ENCODE measurements around the gene SYT5. TPM values are rescaled to one million over a fixed set of nuclear protein-coding genes. Genes with fewer than 3 reads are reported as not detected.

Gene SYT5
- total and polyA plus RNA-seq, 2 of the 13 experiments (the other 11 are each of a cell fraction or from before 2014, with no cell fraction given) = not detected

DNA sequence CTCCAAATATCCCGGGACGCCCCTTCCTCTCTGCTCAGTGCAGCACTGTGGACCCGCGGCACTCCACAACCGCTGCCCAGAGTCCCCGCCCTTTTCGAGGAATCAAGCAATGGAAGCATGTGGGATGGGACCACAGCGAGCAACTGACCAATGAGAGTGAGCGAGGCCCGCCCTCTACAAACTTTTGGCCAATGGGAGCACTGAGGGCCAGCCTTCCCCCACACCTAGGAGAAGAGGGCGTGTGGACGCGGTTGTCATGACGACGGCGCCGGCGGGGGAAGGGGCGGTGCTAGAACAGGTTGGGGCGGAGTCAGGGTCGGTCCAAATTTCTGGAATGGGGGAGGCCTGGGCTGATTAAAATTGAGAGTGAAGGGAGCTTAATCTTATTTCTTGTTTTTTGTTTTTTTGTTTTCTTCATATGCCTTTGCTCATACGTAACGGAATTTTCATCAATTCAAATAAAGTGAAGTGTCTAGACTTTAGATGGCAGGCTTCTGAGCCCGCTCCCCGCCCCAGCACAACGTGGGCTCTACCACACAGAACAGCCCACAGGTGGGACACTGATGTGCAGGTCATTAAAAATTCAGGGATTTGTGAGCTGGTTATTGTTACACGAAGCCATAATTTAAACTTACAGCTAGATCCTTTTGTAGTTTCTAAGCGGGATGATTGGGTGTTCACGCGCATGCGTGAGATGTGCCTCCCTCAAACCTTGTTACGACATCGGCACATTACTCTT lies 13.4 kb downstream of the SYT5 start, which contains the start of gene DNAAF3 (continued):
- TF ChIP-seq, protein P1, sequence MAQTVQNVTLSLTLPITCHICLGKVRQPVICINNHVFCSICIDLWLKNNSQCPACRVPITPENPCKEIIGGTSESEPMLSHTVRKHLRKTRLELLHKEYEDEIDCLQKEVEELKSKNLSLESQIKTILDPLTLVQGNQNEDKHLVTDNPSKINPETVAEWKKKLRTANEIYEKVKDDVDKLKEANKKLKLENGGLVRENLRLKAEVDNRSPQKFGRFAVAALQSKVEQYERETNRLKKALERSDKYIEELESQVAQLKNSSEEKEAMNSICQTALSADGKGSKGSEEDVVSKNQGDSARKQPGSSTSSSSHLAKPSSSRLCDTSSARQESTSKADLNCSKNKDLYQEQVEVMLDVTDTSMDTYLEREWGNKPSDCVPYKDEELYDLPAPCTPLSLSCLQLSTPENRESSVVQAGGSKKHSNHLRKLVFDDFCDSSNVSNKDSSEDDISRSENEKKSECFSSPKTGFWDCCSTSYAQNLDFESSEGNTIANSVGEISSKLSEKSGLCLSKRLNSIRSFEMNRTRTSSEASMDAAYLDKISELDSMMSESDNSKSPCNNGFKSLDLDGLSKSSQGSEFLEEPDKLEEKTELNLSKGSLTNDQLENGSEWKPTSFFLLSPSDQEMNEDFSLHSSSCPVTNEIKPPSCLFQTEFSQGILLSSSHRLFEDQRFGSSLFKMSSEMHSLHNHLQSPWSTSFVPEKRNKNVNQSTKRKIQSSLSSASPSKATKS (CRISPR knock-in tag; IDR thresholded peaks at IDR 0.05) = no peak
- TF ChIP-seq ZNF773 (CRISPR knock-in tag; IDR thresholded peaks at IDR 0.05; ENCODE audit: borderline replicate concordance) = no peak
- no peak for TF ChIP-seq NFATC3 (CRISPR knock-in tag; IDR thresholded peaks at IDR 0.05)
- no peak for TF ChIP-seq SKI (IDR thresholded peaks at IDR 0.05; ENCODE audit: partially characterized antibody)
- no peak for TF ChIP-seq ESRRA (CRISPR knock-in tag; IDR thresholded peaks at IDR 0.05; ENCODE audit: low read depth)
- TF ChIP-seq POLR2G (IDR thresholded peaks at IDR 0.05; ENCODE audit: low read depth, low read length) = no peak
- TF ChIP-seq KDM5A (IDR thresholded peaks at IDR 0.05; ENCODE audit: borderline replicate concordance, low read length) = no peak
- no peak for TF ChIP-seq ZNF274 (CRISPR knock-in tag; IDR thresholded peaks at IDR 0.05)
- TF ChIP-seq, protein P2, sequence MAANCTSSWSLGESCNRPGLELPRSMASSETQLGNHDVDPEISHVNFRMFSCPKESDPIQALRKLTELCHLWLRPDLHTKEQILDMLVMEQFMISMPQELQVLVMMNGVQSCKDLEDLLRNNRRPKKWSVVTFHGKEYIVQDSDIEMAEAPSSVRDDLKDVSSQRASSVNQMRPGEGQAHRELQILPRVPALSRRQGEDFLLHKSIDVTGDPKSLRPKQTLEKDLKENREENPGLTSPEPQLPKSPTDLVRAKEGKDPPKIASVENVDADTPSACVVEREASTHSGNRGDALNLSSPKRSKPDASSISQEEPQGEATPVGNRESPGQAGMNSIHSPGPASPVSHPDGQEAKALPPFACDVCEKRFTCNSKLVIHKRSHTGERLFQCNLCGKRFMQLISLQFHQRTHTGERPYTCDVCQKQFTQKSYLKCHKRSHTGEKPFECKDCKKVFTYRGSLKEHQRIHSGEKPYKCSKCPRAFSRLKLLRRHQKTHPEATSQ (CRISPR knock-in tag; IDR thresholded peaks at IDR 0.05; ENCODE audit: borderline replicate concordance) = no peak
- no peak for TF ChIP-seq HIVEP1 (CRISPR knock-in tag; IDR thresholded peaks at IDR 0.05)
- TF ChIP-seq NCOA1 (CRISPR knock-in tag; IDR thresholded peaks at IDR 0.05) = no peak
- TF ChIP-seq THAP11 (CRISPR knock-in tag; IDR thresholded peaks at IDR 0.05) = peak; percentile 48; the same call in 1 of the 2 replicates
- peak; percentile 28; the same call in 1 of the 2 replicates for TF ChIP-seq KAT8 (CRISPR knock-in tag; IDR thresholded peaks at IDR 0.05)
- no peak for TF ChIP-seq NR3C1 (CRISPR knock-in tag; IDR thresholded peaks at IDR 0.05)
- TF ChIP-seq FOXO1 (CRISPR knock-in tag; IDR thresholded peaks at IDR 0.05) = no peak
- TF ChIP-seq ZNF781 (CRISPR knock-in tag; IDR thresholded peaks at IDR 0.05; ENCODE audit: borderline replicate concordance, not compliant biosample characterization) = no peak
- TF ChIP-seq, protein P3, sequence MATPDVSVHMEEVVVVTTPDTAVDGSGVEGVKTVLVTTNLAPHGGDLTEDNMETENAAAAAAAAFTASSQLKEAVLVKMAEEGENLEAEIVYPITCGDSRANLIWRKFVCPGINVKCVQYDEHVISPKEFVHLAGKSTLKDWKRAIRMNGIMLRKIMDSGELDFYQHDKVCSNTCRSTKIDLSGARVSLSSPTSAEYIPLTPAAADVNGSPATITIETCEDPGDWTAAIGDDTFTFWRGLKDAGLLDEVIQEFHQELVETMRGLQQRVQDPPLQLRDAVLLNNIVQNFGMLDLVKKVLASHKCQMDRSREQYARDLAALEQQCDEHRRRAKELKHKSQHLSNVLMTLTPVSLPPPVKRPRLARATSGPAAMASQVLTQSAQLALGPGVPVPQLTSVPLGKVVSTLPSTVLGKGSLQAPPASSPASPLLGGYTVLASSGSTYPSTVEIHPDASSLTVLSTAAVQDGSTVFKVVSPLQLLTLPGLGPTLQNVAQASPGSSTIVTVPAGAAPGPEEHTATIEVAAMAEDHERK (CRISPR knock-in tag; IDR thresholded peaks at IDR 0.05; ENCODE audit: low read depth) = no peak
- TF ChIP-seq SIN3A (IDR thresholded peaks at IDR 0.05; ENCODE audit: borderline replicate concordance, low read depth, low read length) = peak; percentile 84; the same call in 1 of the 2 replicates
- no peak; the same call in 1 of the 2 replicates for TF ChIP-seq NONO (IDR thresholded peaks at IDR 0.05)
- TF ChIP-seq NONO (CRISPR knock-in tag; conservative IDR thresholded peaks at IDR 0.05) = no peak
- TF ChIP-seq, protein P4, sequence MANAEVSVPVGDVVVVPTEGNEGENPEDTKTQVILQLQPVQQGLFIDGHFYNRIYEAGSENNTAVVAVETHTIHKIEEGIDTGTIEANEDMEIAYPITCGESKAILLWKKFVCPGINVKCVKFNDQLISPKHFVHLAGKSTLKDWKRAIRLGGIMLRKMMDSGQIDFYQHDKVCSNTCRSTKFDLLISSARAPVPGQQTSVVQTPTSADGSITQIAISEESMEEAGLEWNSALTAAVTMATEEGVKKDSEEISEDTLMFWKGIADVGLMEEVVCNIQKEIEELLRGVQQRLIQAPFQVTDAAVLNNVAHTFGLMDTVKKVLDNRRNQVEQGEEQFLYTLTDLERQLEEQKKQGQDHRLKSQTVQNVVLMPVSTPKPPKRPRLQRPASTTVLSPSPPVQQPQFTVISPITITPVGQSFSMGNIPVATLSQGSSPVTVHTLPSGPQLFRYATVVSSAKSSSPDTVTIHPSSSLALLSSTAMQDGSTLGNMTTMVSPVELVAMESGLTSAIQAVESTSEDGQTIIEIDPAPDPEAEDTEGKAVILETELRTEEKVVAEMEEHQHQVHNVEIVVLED (CRISPR knock-in tag; IDR thresholded peaks at IDR 0.05; ENCODE audit: borderline replicate concordance) = peak; percentile 55
- no peak for TF ChIP-seq HDAC6 (IDR thresholded peaks at IDR 0.05; ENCODE audit: low read depth, low read length)
- TF ChIP-seq, protein P5, sequence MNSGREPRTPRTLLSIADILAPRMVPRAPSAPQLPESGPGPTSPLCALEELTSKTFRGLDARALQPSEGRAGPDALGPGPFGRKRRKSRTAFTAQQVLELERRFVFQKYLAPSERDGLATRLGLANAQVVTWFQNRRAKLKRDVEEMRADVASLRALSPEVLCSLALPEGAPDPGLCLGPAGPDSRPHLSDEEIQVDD (CRISPR knock-in tag; IDR thresholded peaks at IDR 0.05; ENCODE audit: borderline replicate concordance) = no peak
